Suppressor macrophage treated with lipopolysaccharide for 1 hour (primary cell): ENCODE measurements around the gene MEGF6.

Experiments
- DNase-seq, 3 donors: peaks; one replicate each; pipeline ENCODE4 v3.0.0-alpha.2; 2020 to 2022

Gene MEGF6

GRCh38 chr1:3568815-3569435 is 42.4 kb downstream of the MEGF6 start:
- no peak for DNase-seq

- no peak for DNase-seq
Observed at GRCh38 chr1:3566951-3567804, 44.1 kb downstream of the MEGF6 start.

GRCh38 chr1:3566003-3566885 is 45.1 kb downstream of the MEGF6 start:
- DNase-seq = no peak

GRCh38 chr1:3564921-3565831 is 46.1 kb downstream of the MEGF6 start:
- peak; percentile 29 to 66 (median 43) for DNase-seq

GRCh38 chr1:3563610-3564009 is 47.7 kb downstream of the MEGF6 start:
- DNase-seq = no peak

- no peak for DNase-seq
Observed at GRCh38 chr1:3563125-3563524, 48.2 kb downstream of the MEGF6 start.

GRCh38 chr1:3562712-3563111 is 48.6 kb downstream of the MEGF6 start:
- DNase-seq = no peak

- DNase-seq = no peak
Observed at GRCh38 chr1:3561702-3562101, 49.6 kb downstream of the MEGF6 start.

GRCh38 chr1:3560981-3561380 is 50.3 kb downstream of the MEGF6 start:
- no peak for DNase-seq

GRCh38 chr1:3560251-3560871 is 50.9 kb downstream of the MEGF6 start:
- DNase-seq = no peak

GRCh38 chr1:3558036-3558726 is 53.1 kb downstream of the MEGF6 start:
- DNase-seq = no peak

GRCh38 chr1:3557366-3557765 is 53.9 kb downstream of the MEGF6 start:
- no peak for DNase-seq

GRCh38 chr1:3556336-3556735 is 55.0 kb downstream of the MEGF6 start:
- DNase-seq = no peak

GRCh38 chr1:3555131-3555920 is 56.0 kb downstream of the MEGF6 start:
- DNase-seq = no peak

- no peak for DNase-seq
Observed at GRCh38 chr1:3553940-3554223, 57.4 kb downstream of the MEGF6 start.

- DNase-seq = no peak
Observed at GRCh38 chr1:3553166-3553939, 58.0 kb downstream of the MEGF6 start.

- no peak for DNase-seq
Observed at GRCh38 chr1:3552751-3553150, 58.6 kb downstream of the MEGF6 start.

- DNase-seq = no peak
Observed at GRCh38 chr1:3552176-3552575, 59.1 kb downstream of the MEGF6 start.

GRCh38 chr1:3551711-3552110 is 59.6 kb downstream of the MEGF6 start:
- no peak for DNase-seq

- DNase-seq = no peak
Observed at GRCh38 chr1:3551290-3551678, 60.0 kb downstream of the MEGF6 start.
